GM18517 (cell line): ENCODE measurements around the gene RNF220.
"Not testable (repeated sequence)": the region's sequence is repeated elsewhere in the genome, so short reads cannot be mapped to it uniquely, and the experiment has no call there.

Experiments
- ATAC-seq: cut with Tn5 transposase; IDR thresholded peaks from one replicate; pipeline ENCODE4 v1.9.1; 2021; ENCODE audit warnings: mild to moderate bottlenecking, moderate library complexity; ENCODE audit not compliant: unreplicated experiment

The RNF220 gene

DNA sequence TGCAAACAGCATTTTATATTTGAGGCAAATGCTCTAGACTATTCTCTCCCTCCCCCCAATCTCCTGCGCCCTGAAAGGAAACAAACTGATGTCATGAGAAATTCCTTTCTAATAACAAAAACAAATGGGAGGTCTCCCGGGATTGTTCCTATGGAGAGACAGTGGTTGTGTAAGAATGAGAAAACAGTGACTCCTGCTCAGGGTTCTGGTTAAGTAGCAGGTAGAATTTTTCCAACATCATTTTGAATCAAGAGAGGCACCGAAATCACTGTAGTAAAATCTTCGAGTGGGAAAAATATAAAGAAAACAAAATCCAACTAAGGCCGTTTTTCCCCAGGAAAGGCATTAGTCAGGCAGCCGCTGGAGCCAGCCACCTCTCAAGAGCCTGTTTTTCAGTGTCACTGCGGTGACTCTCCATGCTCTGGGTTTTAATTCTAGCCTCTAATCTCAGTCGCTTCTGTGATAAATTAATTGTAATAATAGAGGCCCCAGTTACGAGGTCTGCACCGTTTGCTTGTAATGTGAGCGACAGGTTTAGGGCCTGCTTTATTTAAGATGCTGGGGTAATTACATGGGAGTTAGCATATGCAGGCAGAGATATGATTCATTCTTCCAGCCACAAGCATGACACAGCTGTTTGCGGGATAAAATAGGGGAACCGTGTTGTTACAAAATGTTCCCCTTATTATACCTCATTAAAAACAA lies 80.3 kb downstream of the RNF220 start:
- no peak for ATAC-seq

GRCh38 chr1:44485934-44486460 lies 80.9 kb downstream of the RNF220 start:
- ATAC-seq: no peak

GRCh38 chr1:44489481-44489880 lies 84.4 kb downstream of the RNF220 start:
- no peak for ATAC-seq

- no peak for ATAC-seq
Observed at GRCh38 chr1:44496541-44497171, 91.6 kb downstream of the RNF220 start.

GRCh38 chr1:44497422-44498170 lies 92.5 kb downstream of the RNF220 start:
- no peak for ATAC-seq

- ATAC-seq: no peak
Observed at GRCh38 chr1:44499306-44499705, 94.3 kb downstream of the RNF220 start.

DNA sequence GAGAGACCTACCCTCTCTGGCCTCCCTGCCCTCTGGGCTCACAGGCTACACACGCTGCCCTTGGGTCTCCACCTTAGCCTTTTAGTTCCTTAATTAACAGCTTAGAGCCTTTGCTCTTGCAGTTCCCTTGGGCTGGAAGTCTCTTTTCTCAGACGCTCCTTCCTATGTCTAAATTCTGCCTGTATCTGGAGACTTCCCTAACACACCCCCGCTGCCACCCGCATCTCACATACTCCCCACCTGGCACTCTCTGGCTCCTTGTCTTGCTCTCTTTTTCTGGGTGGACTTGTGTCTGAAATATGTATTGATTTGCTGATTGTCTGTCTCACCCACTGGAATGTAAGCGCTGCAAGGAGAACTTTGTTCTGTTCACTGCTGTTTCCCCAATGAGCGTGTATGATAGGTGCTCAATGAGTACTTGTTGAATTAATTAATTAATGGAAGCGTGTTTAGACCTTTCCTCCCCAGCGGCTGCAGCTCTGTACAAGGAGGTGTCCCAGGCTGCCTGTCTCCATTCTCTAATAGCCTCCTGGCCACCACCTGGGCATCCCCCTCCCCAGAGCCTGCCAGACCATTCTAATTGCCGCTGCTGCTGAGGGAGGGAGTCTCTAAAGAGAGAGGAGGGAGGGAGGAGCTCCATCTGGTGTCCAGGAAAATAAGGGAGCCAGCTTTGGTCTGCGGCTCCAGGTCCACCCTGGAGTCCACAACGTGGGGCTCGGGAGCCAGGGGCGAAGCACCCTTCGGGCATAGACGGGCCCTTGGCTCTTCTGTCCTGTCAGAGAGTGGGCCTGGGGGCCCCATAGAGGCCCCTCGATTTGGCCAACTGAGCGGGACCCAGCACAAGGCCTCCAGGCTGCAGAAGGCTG lies 95.4 kb downstream of the RNF220 start:
- ATAC-seq: no peak

- no peak for ATAC-seq
Observed at GRCh38 chr1:44501047-44501890, 96.2 kb downstream of the RNF220 start.

- ATAC-seq: not testable (repeated sequence)
Observed at GRCh38 chr1:44502823-44503222, 97.8 kb downstream of the RNF220 start.

- ATAC-seq: no peak
Observed at GRCh38 chr1:44503625-44504024, 98.6 kb downstream of the RNF220 start.

DNA sequence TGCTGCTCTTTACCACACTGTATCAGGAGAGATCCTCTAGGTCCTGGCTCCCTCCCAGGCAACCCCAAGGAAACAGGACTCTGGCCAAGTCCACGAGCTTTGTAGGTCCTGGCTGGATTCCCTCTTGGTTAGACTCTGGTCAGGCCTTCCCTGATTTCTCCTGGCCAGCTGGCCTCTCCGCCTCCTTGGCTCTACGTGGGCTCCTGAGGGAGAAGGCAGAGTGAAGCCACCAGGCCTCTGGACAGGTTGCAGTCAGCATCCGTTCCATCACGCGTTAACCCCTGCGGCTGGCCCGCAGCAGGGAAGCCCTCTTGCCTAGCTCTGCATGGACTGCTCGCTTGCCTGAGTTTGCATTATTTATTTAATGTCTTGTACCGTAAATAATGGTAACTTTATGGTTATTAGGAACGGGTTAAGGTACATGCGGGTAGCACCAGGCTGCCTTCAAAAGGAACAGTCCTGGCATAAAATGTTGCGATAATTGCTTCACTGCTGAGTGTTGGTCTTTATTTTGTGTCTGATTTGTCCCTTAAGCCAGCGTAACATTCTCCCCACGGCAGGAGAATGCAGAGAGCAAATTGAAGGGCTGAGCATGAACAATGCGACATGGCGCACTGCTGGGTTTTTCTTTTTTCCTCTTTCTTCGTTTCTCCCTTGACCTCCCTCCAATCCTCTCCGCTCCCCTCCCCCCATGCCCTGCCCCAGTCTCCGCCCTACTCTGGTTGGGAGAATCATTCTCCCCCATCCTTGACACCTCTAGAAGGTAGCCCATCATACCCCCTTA lies 100.3 kb downstream of the RNF220 start:
- ATAC-seq: no peak

DNA sequence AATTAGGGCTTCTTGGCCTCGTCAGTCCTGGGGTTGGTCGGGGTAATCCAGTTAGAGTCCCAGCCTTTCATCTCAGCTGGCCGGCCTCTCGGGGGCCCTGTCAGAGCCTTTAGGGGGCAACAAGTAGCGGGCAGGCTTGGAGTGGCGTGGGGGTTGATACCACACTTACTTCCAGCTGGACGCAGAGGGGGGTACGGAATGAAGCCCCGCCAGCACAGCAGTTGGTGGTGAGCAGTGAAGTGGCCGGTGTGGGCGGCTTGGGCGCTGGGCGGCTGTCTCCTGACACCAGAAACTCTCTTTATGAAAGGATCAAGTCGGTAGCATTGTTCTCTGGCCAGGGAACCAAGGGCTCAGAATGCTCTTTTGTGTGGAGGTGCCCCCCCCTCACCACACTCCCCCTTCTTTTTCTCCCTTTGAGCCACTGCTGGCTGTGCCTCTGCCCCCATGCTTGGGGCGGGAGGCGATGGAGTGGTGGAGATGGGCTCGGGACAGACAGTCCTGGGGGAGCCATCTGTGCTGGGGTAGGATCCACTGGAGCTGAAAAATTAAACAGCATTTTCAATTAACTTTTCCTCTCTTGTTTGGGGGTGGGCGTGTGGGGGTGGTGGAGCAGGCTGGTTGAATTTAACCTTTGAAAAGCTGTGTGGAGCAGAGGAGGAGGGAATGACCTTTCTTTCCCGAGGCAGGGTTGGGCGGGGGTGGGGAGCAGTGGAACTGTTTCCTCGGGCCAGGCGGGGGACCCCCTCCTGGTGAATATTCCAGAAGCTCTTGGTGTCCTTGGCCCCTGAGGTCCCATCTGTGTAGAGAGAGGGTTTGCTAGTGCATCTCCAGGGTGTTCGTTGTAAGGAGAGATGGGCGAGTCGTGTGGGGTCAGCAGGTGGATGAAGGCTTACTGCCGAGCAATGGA lies 102.7 kb downstream of the RNF220 start:
- no peak for ATAC-seq

DNA sequence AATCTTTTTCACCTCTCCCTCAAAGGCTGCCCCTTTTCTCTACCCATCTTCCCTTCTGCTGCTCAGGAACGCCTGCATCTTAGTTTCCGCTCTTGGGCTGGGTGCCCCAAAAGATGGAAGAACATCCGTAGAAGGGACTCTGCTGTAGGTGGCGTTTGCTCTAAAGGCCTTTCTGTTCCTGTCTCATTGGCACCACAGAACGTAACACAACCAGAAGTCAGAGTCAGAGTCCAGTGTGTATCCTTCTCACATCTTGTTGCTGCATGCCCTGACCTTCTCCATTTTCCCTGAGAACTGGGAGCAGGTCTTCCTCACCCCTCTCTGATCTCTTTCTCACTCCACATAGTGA lies 103.3 kb downstream of the RNF220 start:
- no peak for ATAC-seq

- no peak for ATAC-seq
Observed at GRCh38 chr1:44511363-44511762, 106.3 kb downstream of the RNF220 start.

- ATAC-seq: no peak
Observed at GRCh38 chr1:44511769-44512168, 106.7 kb downstream of the RNF220 start.

- ATAC-seq: no peak
Observed at GRCh38 chr1:44512313-44512885, 107.3 kb downstream of the RNF220 start.

- ATAC-seq: no peak
Observed at GRCh38 chr1:44513111-44513510, 108.1 kb downstream of the RNF220 start.

DNA sequence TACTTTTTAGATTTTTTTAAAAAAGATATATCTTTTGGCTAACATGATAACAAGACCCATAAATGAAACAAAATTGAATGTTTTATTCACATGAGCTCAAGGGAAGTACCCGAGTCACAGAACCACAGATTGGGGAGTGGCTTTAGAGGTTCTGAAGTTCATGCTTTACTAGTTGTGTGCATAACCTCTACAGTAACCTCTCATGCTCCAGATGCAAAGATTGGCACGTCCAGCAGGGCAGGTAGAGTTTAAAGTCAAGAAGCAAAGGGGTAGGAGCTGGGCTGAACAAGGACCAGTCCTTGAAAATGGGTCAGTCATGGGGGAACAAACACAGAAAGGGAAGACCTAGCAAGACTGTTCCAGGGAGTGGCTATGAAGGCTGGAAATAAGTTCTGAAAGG lies 109.6 kb downstream of the RNF220 start:
- ATAC-seq: no peak
